ENCODE results near the gene HAAO. TPM values are rescaled to one million over a fixed set of nuclear protein-coding genes. Genes with fewer than 3 reads are reported as not detected.
A peak's percentile ranks its signal among the peaks of the same experiment; 100 is the strongest.

Gene HAAO
- total and polyA plus RNA-seq, 4 experiments from 2014 or later = 0.21 to 0.44 TPM; not detected in 2

DNA sequence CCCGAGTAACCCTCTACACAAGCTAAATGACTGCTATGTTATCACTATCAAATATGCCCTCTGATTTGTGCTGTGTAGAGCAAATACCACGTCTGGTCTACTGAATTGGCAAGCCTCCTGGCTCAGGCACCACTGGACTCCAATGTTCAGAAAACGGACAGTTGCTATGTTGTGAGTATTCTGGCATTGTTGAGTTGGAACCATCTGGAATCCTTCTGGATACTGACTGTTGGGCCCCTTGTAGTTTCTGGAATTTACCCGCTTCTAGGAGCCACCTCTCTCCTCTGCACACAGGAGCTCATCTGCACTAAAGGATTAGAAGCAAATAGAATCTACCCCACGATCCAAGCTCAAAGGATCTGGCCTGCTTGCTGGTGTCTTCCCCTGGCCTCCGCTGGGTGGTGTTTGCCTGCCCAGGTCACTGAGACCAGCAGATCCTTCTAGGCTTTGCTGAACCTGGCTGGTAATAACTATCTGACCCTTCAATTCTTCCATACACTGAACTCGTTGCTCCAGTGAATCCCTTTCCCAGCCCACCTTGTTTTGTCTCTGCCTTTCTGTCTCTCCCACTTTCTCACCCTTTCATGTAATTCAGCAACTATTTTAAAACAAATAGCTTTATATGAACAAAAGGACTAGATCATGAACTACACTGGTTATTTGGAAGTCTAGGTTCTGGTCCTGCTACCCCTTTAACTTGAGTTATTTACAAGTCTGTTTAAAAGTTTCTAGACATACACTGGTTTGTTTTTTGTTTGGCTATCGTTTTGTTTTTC, 2.1 kb upstream of the HAAO start:
- POLR2A ChIA-PET (ENCODE audit: partially characterized antibody) = interaction anchor here (0.6 to 1.3 kb wide), 2 partner anchors 16 to 1164 kb away, joined by 3 read pairs; no protein-coding TSS in a partner anchor
- H3K9me3 ChIP-seq (ENCODE audit: control insufficient read depth in 1 of 2, low read length in 2 of 2) = no peaks in the 10 kb centered on the region
- intact Hi-C loops (cut with micrococcal nuclease) = no loop called here
- no peak overlapping the region for H3K27ac ChIP-seq (ENCODE audit: low read depth, low read length)
- CTCF ChIA-PET (ENCODE audit: partially characterized antibody) = no interaction called here
- peaks cover 0 to 3% (median 0%) of the 10 kb centered on the region in 8 donors for H3K9me3 Mint-ChIP-seq
- H3K27me3 Mint-ChIP-seq = peaks cover 46 to 53% of the 10 kb centered on the region in 2 donors
- H3K27ac Mint-ChIP-seq = no peak overlapping the region
- no peak overlapping the region for H3K4me3 ChIP-seq (ENCODE audit: low read length in 2 of 2)
- H3K27me3 ChIP-seq (ENCODE audit: insufficient read depth, low read length) = peaks cover 16% of the 10 kb centered on the region
- peaks cover 0 to 5% of the 10 kb centered on the region in 2 donors for H3K36me3 Mint-ChIP-seq
- peaks cover 12 to 30% (median 20%) of the 10 kb centered on the region in 4 donors for H3K4me1 Mint-ChIP-seq
- H3K4me3 Mint-ChIP-seq = peak overlapping the region in 2 of 8 donors; percentile 0 to 13
- H3K36me3 ChIP-seq (ENCODE audit: insufficient read depth, low read length) = no peaks in the 10 kb centered on the region
- peaks cover 9% of the 10 kb centered on the region for H3K4me1 ChIP-seq (ENCODE audit: insufficient read depth, low read length)
- DNase-seq = no peak

DNA sequence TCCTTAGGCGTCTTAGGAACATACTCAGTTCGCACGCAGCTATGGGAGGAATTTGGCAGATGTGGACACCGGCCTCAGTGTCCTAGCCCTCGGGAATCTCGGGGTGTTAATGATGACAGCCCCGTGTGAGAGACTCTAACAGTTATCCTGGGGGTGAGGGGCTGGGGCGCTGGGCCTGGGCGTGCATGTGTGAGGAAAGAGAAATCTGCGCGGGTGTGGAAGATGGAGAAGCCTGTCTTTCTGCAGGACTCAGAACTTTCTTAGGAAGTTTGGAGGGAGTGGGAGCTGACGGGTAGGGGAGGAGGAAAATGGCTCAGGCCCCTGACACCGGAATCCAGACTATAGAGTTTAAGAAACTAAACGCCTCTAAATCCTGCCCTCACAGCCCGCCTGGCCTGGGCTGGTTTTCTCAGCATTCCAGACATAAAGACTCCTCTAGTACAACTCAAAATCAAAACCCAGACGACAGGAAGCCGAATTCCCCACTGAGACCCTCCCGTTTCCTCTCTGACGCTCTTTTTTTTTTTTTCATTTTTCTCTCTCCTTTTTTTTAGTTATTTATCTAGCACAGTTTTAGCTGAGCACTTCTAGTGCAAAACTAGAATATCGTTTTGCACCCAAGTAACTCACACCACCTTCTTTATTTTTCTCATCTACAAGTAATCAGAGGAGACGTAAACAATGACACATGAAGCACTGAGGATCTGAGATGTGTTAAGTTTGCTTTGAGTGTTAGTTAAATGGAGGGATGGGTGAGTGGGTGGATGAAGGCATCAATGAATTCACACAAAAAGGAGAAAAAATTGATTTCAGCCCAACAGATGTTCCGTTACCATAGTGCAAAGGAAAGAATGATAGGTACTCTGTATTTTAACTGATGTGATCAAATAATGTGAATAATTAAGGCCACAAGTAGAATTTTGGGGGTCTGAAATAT, 1.2 kb upstream of the HAAO start:
- no peak overlapping the region for H3K4me3 ChIP-seq (ENCODE audit: low read length in 2 of 2)
- ChIA-PET CTCF (ENCODE audit: partially characterized antibody) (no interaction called here), POLR2A (ENCODE audit: partially characterized antibody) (interaction anchor here (0.6 to 2.5 kb wide), 3 partner anchors 17 to 1163 kb away, joined by 3 to 7 read pairs (median 3); no protein-coding TSS in a partner anchor)
- no peak for DNase-seq
- no peaks in the 10 kb centered on the region for H3K36me3 ChIP-seq (ENCODE audit: insufficient read depth, low read length)
- no peak overlapping the region for H3K27ac Mint-ChIP-seq
- H3K27me3 Mint-ChIP-seq = peaks cover 48 to 56% of the 10 kb centered on the region in 2 donors
- intact Hi-C loops (cut with micrococcal nuclease) = loop anchor here (2.0 kb wide), 1 partner anchor 17 kb away; no protein-coding TSS in a partner anchor
- H3K4me1 Mint-ChIP-seq = peaks cover 12 to 30% (median 20%) of the 10 kb centered on the region in 4 donors
- no peaks in the 10 kb centered on the region for H3K9me3 ChIP-seq (ENCODE audit: control insufficient read depth in 1 of 2, low read length in 2 of 2)
- no peak overlapping the region for H3K27ac ChIP-seq (ENCODE audit: low read depth, low read length)
- H3K36me3 Mint-ChIP-seq = peaks cover 0 to 5% of the 10 kb centered on the region in 2 donors
- peak overlapping the region in 7 of 8 donors; percentile 33 to 68 (median 54) for H3K4me3 Mint-ChIP-seq
- peaks cover 9% of the 10 kb centered on the region for H3K4me1 ChIP-seq (ENCODE audit: insufficient read depth, low read length)
- H3K9me3 Mint-ChIP-seq = peaks cover 0 to 3% (median 0%) of the 10 kb centered on the region in 8 donors
- H3K27me3 ChIP-seq (ENCODE audit: insufficient read depth, low read length) = peaks cover 20% of the 10 kb centered on the region

DNA sequence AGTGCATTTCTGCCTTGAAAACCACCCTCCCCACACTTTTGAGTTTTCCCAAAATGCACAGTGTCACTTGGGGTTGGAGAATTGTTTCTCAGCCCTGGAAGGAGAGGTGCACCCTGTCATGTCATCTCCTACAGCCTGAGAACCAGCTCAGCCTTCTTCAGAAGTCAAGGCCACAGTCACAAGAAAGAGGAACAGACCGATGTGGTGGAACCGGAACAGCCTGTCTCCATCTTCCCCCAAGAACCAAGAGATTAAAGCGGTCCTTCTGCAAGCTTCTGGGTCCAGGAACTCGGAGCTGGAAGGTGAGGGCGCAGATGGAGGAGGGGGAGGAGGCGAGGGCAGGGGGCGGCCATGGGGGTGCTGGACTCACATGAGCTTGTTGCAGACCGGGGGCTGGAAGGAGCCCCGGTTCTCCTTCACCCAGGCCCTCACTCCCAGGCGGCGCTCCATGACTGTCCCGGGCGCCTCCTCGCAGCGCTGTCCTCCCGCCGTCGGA, 248 bp downstream of the HAAO start:
- peaks cover 9% of the 10 kb centered on the region for H3K4me1 ChIP-seq (ENCODE audit: insufficient read depth, low read length)
- peaks cover 49 to 57% of the 10 kb centered on the region in 2 donors for H3K27me3 Mint-ChIP-seq
- H3K27ac ChIP-seq (ENCODE audit: low read depth, low read length) = no peak overlapping the region

DNA sequence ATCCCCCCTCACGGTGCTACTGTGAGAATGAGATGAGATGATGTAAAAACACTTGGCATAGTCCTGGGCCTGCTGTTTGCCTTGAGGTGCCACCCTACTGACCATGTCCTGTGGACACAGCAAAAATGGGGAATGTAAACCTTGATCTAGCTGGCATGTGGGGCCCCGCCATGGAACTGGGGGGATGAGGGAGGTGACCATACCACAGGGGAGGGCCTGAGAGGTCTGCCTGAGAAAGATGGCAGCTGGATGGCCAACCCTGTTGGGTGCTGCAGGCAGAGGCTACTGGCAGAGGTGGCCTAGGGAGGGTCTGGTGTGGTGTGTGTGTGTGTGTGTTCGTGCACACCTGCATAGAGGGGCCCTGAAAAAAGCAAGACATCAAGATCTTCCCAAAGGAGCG, 777 bp downstream of the HAAO start:
- POLR2A ChIA-PET (ENCODE audit: partially characterized antibody) = interaction anchor here (2.5 kb wide), 1 partner anchor 19 kb away, joined by 7 read pairs; no protein-coding TSS in a partner anchor
- CTCF ChIA-PET (ENCODE audit: partially characterized antibody) = no interaction called here
- Mint-ChIP-seq H3K27ac (peak overlapping the region in 1 of 7 donors; percentile 10), H3K4me3 (peak overlapping the region in 6 of 8 donors; percentile 63 to 86 (median 80)), H3K36me3 (peaks cover 0 to 5% of the 10 kb centered on the region in 2 donors), H3K4me1 (peaks cover 11 to 30% (median 19%) of the 10 kb centered on the region in 4 donors), H3K27me3 (peaks cover 49 to 56% of the 10 kb centered on the region in 2 donors), H3K9me3 (peaks cover 0 to 3% (median 0%) of the 10 kb centered on the region in 8 donors)
- intact Hi-C loops (cut with micrococcal nuclease) = loop anchor here (2.0 kb wide), 1 partner anchor 19 kb away; no protein-coding TSS in a partner anchor
- Histone ChIP-seq H3K9me3 (ENCODE audit: control insufficient read depth in 1 of 2, low read length in 2 of 2) (no peaks in the 10 kb centered on the region), H3K36me3 (ENCODE audit: insufficient read depth, low read length) (no peaks in the 10 kb centered on the region), H3K27me3 (ENCODE audit: insufficient read depth, low read length) (peaks cover 22% of the 10 kb centered on the region), H3K4me1 (ENCODE audit: insufficient read depth, low read length) (peaks cover 9% of the 10 kb centered on the region), H3K4me3 (ENCODE audit: low read length in 2 of 2) (no peak overlapping the region), H3K27ac (ENCODE audit: low read depth, low read length) (no peak overlapping the region)
- no peak for DNase-seq

More for the DNA sequence above, 248 bp downstream of the HAAO start:
- H3K36me3 ChIP-seq (ENCODE audit: insufficient read depth, low read length) = no peaks in the 10 kb centered on the region
- peak overlapping the region; percentile 37 to 86 (median 79) for H3K4me3 Mint-ChIP-seq
- no peak for DNase-seq
- H3K27ac Mint-ChIP-seq = peak overlapping the region in 1 of 7 donors; percentile 81
- peaks cover 0 to 3% (median 0%) of the 10 kb centered on the region in 8 donors for H3K9me3 Mint-ChIP-seq
- peaks cover 12 to 30% (median 20%) of the 10 kb centered on the region in 4 donors for H3K4me1 Mint-ChIP-seq
- ChIA-PET POLR2A (ENCODE audit: partially characterized antibody) (interaction anchor here (2.5 kb wide), 1 partner anchor 19 kb away, joined by 7 read pairs; no protein-coding TSS in a partner anchor), CTCF (ENCODE audit: partially characterized antibody) (no interaction called here)
- no peaks in the 10 kb centered on the region for H3K9me3 ChIP-seq (ENCODE audit: control insufficient read depth in 1 of 2, low read length in 2 of 2)
- H3K4me3 ChIP-seq (ENCODE audit: low read length in 2 of 2) = no peak overlapping the region
- intact Hi-C loops (cut with micrococcal nuclease) = loop anchor here (2.0 kb wide), 1 partner anchor 19 kb away; no protein-coding TSS in a partner anchor
- peaks cover 0 to 5% of the 10 kb centered on the region in 2 donors for H3K36me3 Mint-ChIP-seq
- H3K27me3 ChIP-seq (ENCODE audit: insufficient read depth, low read length) = peaks cover 22% of the 10 kb centered on the region

DNA sequence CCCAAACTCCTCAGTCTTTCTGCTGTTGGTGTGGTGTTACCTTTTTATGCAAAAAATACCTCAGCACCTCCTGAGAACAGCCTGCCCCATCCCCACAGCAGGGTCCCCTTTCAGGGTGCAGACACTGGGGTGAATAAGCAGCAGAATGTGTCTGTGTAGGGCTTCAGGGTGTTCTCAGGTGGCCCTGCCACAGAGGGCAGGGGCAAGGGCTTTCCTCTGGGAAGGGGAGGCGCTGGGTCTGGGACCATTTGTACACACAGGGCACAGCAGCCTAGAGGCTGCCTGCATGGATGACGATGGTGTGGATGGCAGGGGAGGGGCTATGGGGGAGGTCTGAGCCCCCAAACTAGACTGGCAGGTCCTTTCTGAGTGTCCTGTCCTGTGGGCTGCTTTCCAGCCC, 2.6 kb downstream of the HAAO start:
- ChIA-PET CTCF (ENCODE audit: partially characterized antibody) (no interaction called here), POLR2A (ENCODE audit: partially characterized antibody) (interaction anchor here (1.0 kb wide), 1 partner anchor 20 kb away, joined by 3 read pairs; no protein-coding TSS in a partner anchor)
- no peak overlapping the region for H3K4me3 ChIP-seq (ENCODE audit: low read length in 2 of 2)
- H3K4me1 Mint-ChIP-seq = peaks cover 10 to 30% (median 17%) of the 10 kb centered on the region in 4 donors
- no peaks in the 10 kb centered on the region for H3K9me3 ChIP-seq (ENCODE audit: control insufficient read depth in 1 of 2, low read length in 2 of 2)
- H3K9me3 Mint-ChIP-seq = peaks cover 0 to 3% (median 0%) of the 10 kb centered on the region in 8 donors
- no peak overlapping the region for H3K27ac Mint-ChIP-seq
- DNase-seq = no peak
- peaks cover 45 to 53% of the 10 kb centered on the region in 2 donors for H3K27me3 Mint-ChIP-seq
- peaks cover 0 to 5% of the 10 kb centered on the region in 2 donors for H3K36me3 Mint-ChIP-seq
- H3K4me1 ChIP-seq (ENCODE audit: insufficient read depth, low read length) = peaks cover 9% of the 10 kb centered on the region
- intact Hi-C loops (cut with micrococcal nuclease) = no loop called here
- peak overlapping the region in 2 of 8 donors; percentile 22 to 43 for H3K4me3 Mint-ChIP-seq
- H3K27me3 ChIP-seq (ENCODE audit: insufficient read depth, low read length) = peaks cover 22% of the 10 kb centered on the region
- no peaks in the 10 kb centered on the region for H3K36me3 ChIP-seq (ENCODE audit: insufficient read depth, low read length)
- no peak overlapping the region for H3K27ac ChIP-seq (ENCODE audit: low read depth, low read length)

DNA sequence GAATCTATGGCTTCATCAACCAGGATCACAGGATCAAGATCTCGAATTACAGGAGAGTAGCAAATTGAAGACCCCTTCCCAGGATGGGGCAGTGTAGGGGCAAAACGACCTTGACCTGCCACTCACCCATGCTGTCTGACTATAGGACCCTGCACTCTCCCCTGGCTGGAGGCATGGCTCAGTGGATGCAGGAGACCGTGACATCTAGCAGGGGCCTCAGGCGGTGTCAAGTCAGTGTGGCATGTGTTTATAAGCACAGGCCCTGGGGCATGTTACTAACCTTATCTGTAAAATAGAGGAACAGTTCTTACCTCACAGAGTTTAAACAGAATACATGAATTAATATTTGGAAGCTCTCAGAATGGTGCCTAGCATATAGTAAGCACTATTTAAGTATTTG, 3.5 kb downstream of the HAAO start:
- H3K9me3 Mint-ChIP-seq = peaks cover 0 to 3% (median 0%) of the 10 kb centered on the region in 8 donors
- POLR2A ChIA-PET (ENCODE audit: partially characterized antibody) = no interaction called here

More for the DNA sequence above, 3.5 kb downstream of the HAAO start:
- CTCF ChIA-PET (ENCODE audit: partially characterized antibody) = no interaction called here
- H3K27ac Mint-ChIP-seq = no peak overlapping the region
- H3K4me1 Mint-ChIP-seq = peaks cover 10 to 22% (median 16%) of the 10 kb centered on the region in 4 donors
- Histone ChIP-seq H3K27ac (ENCODE audit: low read depth, low read length) (no peak overlapping the region), H3K9me3 (ENCODE audit: control insufficient read depth in 1 of 2, low read length in 2 of 2) (no peaks in the 10 kb centered on the region), H3K4me3 (ENCODE audit: low read length in 2 of 2) (no peak overlapping the region), H3K36me3 (ENCODE audit: insufficient read depth, low read length) (no peaks in the 10 kb centered on the region), H3K27me3 (ENCODE audit: insufficient read depth, low read length) (peaks cover 22% of the 10 kb centered on the region), H3K4me1 (ENCODE audit: insufficient read depth, low read length) (peaks cover 9% of the 10 kb centered on the region)
- peaks cover 37 to 44% of the 10 kb centered on the region in 2 donors for H3K27me3 Mint-ChIP-seq
- H3K4me3 Mint-ChIP-seq = no peak overlapping the region
- peaks cover 0 to 5% of the 10 kb centered on the region in 2 donors for H3K36me3 Mint-ChIP-seq
- no peak for DNase-seq
- intact Hi-C loops (cut with micrococcal nuclease) = no loop called here

Measured in CD4-positive, alpha-beta memory T cell (primary cell).